ENCODE measurements around the gene GRIN1.

Gene GRIN1

DNA sequence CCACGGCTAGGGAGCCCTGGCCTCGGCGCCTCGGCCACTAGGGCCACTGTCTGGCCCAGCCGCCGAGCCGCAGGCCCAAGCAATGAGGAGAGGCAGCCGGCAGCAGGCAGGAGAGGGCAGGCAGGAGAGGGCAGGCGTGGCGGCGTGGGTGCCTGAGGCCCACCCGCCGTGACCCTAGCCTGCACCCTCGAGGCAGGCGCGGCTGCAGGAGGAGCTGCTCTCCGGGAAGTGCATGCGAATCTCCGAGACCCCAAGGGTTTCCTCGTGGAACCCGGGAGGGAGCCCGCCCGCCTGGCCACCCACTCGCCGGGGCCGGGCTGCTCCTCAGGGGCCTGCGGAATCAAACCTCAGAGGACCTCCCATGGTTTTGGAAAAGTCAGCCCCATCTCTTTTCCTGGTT lies 9.3 kb downstream of the GRIN1 start:
- no peak for DNase-seq (ENCODE audit: low read depth)

GRCh38 chr9:137148661-137149060 lies 9.7 kb downstream of the GRIN1 start:
- DNase-seq (ENCODE audit: low read depth), result no peak

- no peak for DNase-seq (ENCODE audit: low read depth)
Observed at GRCh38 chr9:137149363-137149762, 10.4 kb downstream of the GRIN1 start.

DNA sequence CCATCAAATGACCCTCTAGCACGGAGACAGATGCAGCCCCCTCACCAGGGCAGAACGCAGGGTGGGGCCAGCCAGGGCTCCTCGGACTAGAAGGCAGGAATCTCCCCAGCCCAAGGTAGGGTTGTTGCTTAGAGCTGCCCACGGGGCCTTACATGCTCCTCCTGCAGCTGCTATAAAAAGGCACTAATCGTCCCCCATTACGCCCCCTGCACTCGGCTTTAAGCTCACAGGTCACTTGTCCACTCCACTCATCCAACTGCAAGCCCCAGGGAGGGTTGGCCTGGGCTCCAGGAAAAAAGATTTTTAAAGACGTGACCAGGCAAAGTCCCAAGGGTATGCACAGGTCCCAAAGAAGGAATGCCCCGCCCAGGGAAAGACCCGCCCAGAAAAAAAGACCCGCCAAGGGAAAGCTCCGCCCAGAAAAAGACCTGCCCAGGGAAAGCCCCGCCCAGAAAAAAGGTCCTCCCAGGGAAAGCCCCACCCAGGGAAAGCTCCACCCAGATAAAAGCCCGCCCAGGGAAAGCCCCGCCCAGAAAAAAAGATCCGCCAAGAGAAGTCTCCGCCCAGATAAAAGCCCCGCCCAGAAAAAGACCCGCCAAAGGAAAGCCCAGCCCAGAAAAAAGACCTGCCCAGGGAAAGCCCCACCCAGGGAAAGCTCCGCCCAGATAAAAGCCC lies 11.1 kb downstream of the GRIN1 start:
- DNase-seq (ENCODE audit: low read depth), result no peak

DNA sequence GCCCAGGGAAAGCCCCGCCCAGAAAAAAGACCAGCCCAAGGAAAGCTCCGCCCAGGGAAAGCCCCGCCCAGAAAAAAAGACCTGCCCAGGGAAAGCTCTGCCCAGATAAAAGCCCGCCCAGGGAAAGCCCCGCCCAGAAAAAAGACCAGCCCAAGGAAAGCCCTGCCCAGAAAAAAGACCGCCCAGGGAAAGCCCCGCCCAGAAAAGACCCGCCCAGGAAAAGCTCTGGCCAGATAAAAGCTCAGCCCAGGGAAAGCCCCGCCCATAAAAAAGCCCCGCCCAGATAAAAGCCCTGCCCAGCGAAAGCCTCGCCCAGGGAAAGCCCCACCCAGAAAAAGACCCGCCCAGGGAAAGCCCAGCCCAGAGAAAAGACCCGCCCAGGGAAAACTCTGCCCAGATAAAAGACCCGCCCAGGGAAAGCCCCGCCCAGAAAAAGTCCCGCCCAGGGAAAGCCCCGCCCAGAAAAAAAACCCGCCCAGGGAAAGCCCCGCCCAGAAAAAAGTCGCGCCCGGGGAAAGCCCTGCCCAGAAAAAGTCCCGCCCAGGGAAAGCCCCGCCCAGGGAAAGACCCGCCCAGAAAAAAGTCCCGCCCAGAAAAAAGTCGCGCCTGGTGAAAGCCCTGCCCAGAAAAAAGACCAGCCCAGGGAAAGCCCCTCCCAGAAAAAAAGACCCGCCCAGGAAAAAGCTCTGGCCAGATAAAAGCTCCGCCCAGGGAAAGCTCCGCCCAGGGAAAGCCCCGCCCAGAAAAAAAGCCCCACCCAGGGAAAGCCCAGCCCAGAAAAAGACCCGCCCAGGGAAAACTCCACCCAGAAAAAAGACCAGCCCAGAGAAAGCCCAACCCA lies 11.9 kb downstream of the GRIN1 start:
- no peak for DNase-seq (ENCODE audit: low read depth)

DNA sequence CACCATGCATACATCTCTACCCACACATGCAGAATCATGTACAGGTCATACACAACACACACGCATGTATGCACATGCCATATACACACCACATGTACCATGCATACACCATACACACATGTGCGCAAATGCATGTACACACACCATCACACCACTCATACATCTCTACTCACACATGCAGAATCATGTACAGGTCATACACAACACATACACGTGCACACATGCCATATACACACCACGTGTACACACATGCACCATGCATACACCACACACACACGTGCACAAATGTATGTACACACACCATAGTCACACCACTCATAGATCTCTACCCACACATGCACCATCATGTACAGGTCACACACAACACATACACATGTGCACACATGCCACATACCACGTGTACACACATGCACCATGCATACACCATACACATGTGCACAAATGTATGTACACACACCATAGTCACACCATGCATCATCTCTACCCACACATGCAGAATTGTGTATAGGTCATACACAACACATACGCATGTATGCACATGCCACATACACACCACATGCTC lies 14.0 kb downstream of the GRIN1 start:
- DNase-seq (ENCODE audit: low read depth), result no peak

GRCh38 chr9:137156567-137157375 lies 17.8 kb downstream of the GRIN1 start:
- peak; percentile 52 for DNase-seq (ENCODE audit: low read depth)

GRCh38 chr9:137157618-137158415 lies 18.9 kb downstream of the GRIN1 start:
- DNase-seq (ENCODE audit: low read depth), result no peak

DNA sequence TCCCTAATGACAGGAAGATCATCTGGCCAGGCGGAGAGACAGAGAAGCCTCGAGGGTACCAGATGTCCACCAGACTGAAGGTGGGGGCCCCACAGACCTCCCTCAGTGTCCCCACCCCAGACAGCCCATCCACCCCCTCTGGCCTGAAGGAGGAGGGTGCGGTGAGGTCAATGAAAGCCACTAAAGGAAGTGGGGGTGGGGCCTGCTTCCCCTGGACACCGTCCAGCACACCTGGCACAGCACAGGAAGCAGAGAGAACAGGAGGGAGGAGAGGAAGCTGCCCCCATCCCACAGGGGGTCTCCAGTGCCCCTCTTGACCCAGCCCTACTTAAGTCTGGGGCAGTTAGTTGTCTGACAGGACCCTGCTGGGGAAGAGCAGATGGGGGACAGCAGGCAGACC lies 19.7 kb downstream of the GRIN1 start:
- no peak for DNase-seq (ENCODE audit: low read depth)

DNA sequence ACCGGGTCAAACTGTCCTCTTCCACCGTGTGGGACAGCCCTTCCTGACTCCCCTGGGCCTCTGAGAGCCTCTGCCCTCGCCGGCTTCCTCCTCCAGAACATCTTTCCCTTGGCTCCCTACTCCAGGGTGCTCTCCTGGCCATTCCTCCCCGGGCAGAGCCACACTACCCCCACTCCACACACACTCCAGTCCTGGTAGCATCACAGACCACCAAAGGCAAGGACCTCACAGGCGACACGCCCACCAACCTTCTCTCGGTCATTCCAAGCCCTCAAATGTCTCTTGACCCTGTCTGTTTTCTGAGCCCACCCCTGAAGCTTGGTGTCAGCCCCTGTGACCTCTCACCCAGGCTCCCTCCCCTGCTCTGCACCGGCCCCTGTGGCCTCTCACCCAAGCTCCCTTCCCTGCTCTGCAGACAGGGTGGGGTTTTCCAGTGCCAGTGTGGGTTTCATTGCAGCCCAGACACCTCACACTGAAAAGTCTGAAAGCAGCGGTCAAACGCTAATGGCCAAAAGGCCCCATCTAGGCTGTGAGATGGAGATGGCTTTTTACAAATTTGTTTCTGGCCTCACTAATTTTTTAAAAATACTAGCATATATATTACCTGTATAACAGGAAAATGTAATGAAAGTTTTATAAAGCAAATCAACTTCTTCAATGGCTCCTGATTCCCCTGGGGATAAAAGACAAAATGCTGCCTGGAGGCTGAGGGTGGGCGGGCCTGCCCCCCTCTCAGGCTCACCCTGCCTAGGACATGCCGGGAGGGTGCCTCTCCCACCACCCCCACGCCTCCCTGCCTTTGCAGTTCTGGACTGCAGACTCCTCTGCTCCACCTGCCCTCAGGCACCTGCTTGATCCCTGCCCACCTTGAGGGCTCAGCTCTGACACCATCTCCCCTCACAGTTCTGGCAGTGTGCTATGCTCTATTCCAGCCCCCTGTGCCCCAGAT lies 20.4 kb downstream of the GRIN1 start:
- DNase-seq (ENCODE audit: low read depth), result no peak

GRCh38 chr9:137160054-137160425 lies 21.1 kb downstream of the GRIN1 start:
- no peak for DNase-seq (ENCODE audit: low read depth)

DNA sequence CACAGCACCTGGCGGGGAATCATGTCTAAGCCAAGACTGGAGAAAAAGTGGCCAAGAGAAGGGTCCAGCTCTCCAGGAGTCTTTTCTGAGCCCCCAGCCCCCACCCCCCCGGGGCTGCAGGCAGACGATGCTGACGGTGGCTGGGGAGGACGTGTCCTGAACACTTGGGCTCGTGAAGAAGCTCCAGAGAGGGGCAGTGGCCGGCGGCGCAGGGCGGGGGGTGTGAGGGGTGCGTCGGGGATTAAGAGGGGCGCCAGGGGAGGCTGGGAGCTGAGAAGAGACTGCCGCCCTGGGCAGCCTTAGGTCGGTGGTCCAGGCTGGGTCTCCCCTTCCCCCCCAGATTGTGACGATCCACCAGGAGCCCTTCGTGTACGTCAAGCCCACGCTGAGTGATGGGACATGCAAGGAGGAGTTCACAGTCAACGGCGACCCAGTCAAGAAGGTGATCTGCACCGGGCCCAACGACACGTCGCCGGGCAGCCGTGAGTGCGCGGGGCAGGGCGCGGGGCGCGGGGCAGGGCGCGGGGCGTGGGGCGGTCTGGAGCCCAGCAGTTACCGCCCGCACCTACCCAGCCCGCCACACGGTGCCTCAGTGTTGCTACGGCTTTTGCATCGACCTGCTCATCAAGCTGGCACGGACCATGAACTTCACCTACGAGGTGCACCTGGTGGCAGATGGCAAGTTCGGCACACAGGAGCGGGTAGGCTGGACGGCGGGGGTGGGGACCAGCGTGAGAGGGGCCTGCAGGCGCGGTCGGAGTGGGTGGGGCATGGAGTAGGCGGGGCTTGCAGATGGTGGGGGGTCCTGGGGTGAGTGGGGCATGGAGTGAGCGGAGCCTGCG lies 22.0 kb downstream of the GRIN1 start:
- no peak for DNase-seq (ENCODE audit: low read depth)

GRCh38 chr9:137161558-137162486 lies 22.9 kb downstream of the GRIN1 start:
- no peak for DNase-seq (ENCODE audit: low read depth)

- no peak for DNase-seq (ENCODE audit: low read depth)
Observed at GRCh38 chr9:137162505-137163364, 23.8 kb downstream of the GRIN1 start.

- DNase-seq (ENCODE audit: low read depth), result no peak
Observed at GRCh38 chr9:137163365-137163715, 24.4 kb downstream of the GRIN1 start.

DNA sequence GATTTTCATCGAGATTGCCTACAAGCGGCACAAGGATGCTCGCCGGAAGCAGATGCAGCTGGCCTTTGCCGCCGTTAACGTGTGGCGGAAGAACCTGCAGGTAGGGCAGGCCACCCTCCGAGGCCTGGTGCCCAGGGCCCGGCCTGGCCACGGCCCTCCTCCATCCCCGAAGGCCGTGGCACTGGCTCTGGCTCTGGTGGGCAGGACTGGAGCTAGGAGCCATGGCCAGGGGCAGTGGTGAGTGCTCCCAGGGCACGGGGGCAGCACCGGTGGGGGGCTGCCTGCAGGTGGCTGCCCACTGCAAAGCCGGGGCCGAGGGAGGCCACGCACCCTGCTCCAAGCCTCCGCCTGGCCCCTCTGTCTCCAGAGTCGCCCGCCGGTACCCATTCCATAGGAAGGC lies 24.9 kb downstream of the GRIN1 start:
- DNase-seq (ENCODE audit: low read depth), result no peak

All from activated T-helper 9 cell treated with anti-CD3 and anti-CD28 coated beads, Interleukin-2, amount 50 U/mL, for 16 hours (primary cell).